ENCODE data around the gene SYNPO. TPM values are rescaled to one million over a fixed set of nuclear protein-coding genes. Genes with fewer than 3 reads are reported as not detected.
A peak's percentile ranks its signal among the peaks of the same experiment; 100 is the strongest.

SYNPO gene
- total RNA-seq, 1 donor: 3.9 TPM

GRCh38 chr5:150639751-150640150 is 709 bp upstream of the SYNPO start:
- H3K4me3 ChIP-seq (ENCODE audit: low read depth, low read length): no peak overlapping the region
- TF ChIP-seq CTCF (IDR thresholded peaks at IDR 0.05; ENCODE audit: insufficient read depth, low read length): no peak
- DNase-seq (ENCODE audit: low read depth): no peak

- H3K4me3 ChIP-seq (ENCODE audit: low read depth, low read length): peak overlapping the region; percentile 50
- peak; percentile 94 for DNase-seq (ENCODE audit: low read depth)
- TF ChIP-seq CTCF (IDR thresholded peaks at IDR 0.05; ENCODE audit: insufficient read depth, low read length): no peak
These were observed 628 bp downstream of the SYNPO start for GRCh38 chr5:150641006-150641570.

- H3K4me3 ChIP-seq (ENCODE audit: low read depth, low read length): peak overlapping the region; percentile 0
- TF ChIP-seq CTCF (IDR thresholded peaks at IDR 0.05; ENCODE audit: insufficient read depth, low read length): no peak
- no peak for DNase-seq (ENCODE audit: low read depth)
These were observed 1.5 kb downstream of the SYNPO start for GRCh38 chr5:150641824-150642566.

- DNase-seq (ENCODE audit: low read depth): peak; percentile 92
- no peak for TF ChIP-seq CTCF (IDR thresholded peaks at IDR 0.05; ENCODE audit: insufficient read depth, low read length)
- H3K4me3 ChIP-seq (ENCODE audit: low read depth, low read length): no peak overlapping the region
These were observed 2.1 kb downstream of the SYNPO start for GRCh38 chr5:150642567-150642927.

GRCh38 chr5:150642991-150643710 is 2.7 kb downstream of the SYNPO start:
- no peak for DNase-seq (ENCODE audit: low read depth)
- H3K4me3 ChIP-seq (ENCODE audit: low read depth, low read length): no peak overlapping the region
- TF ChIP-seq CTCF (IDR thresholded peaks at IDR 0.05; ENCODE audit: insufficient read depth, low read length): no peak

GRCh38 chr5:150644058-150644457 is 3.6 kb downstream of the SYNPO start:
- no peak for TF ChIP-seq CTCF (IDR thresholded peaks at IDR 0.05; ENCODE audit: insufficient read depth, low read length)
- no peak overlapping the region for H3K4me3 ChIP-seq (ENCODE audit: low read depth, low read length)
- no peak for DNase-seq (ENCODE audit: low read depth)

All from fibroblast of the aortic adventitia (primary cell).